Measurements from ENCODE around the gene ALDH3A2. TPM values are rescaled to one million over a fixed set of nuclear protein-coding genes. Genes with fewer than 3 reads are reported as not detected.

ALDH3A2 gene
- total and polyA plus RNA-seq, 2 donors (not counting 1 experiment from before 2014, with no cell fraction given): 7.5 to 35.1 TPM

GRCh38 chr17:19678581-19679453 lies 30.3 kb downstream of the ALDH3A2 start:
- Mint-ChIP-seq H3K9me3 (ENCODE audit: insufficient read depth) (no peaks in the 10 kb centered on the region), H3K4me1 (no peaks in the 10 kb centered on the region), H3K27me3 (no peaks in the 10 kb centered on the region), H3K27ac (no peak overlapping the region), H3K4me3 (no peak overlapping the region)
- ChIA-PET CTCF (no interaction called here), POLR2A (no interaction called here)
- intact Hi-C loops (cut with micrococcal nuclease): no loop called here
- peaks cover 5 to 6% of the 10 kb centered on the region in 2 experiments for H3K36me3 ChIP-seq (replicated peaks in 1 of 2; ENCODE audit: control extremely low read depth in 1 of 2, control insufficient read depth in 1 of 2, extremely low read depth in 1 of 2, insufficient read depth in 2 of 2, low read length in 1 of 2)
- H2AFZ ChIP-seq (ENCODE audit: insufficient read depth, low read depth, low read length, poor library complexity, severe bottlenecking): no peak overlapping the region
- H3K4me1 ChIP-seq (ENCODE audit: control insufficient read depth in 2 of 2, insufficient read depth in 2 of 2, low read length in 2 of 2): no peaks in the 10 kb centered on the region
- no peak for TF ChIP-seq CTCF (IDR thresholded peaks at IDR 0.05)
- no peak for TF ChIP-seq EZH2 (IDR thresholded peaks at IDR 0.05; ENCODE audit: borderline replicate concordance, insufficient read depth, low read depth, low read length, poor library complexity, severe bottlenecking)
- H3K79me2 ChIP-seq (ENCODE audit: control insufficient read depth, insufficient read depth, low read length): no peaks in the 10 kb centered on the region
- no peaks in the 10 kb centered on the region for H3K27me3 ChIP-seq (replicated peaks in 1 of 4; ENCODE audit: control extremely low read depth in 1 of 4, control insufficient read depth in 3 of 4, insufficient read depth in 4 of 4, low read length in 3 of 4)
- no peak overlapping the region for H3K4me2 ChIP-seq (replicated peaks; ENCODE audit: low read depth, low read length, poor library complexity, severe bottlenecking)
- no peaks in the 10 kb centered on the region for H4K20me1 ChIP-seq (ENCODE audit: control insufficient read depth, insufficient read depth, low read length, poor library complexity, severe bottlenecking)
- H3K27ac ChIP-seq (ENCODE audit: low read length in 2 of 2): no peak overlapping the region
- H3K9me3 ChIP-seq (ENCODE audit: control extremely low read depth in 1 of 3, control insufficient read depth in 2 of 3, insufficient read depth in 1 of 3, low read length in 2 of 3): no peaks in the 10 kb centered on the region
- no peak overlapping the region for H3K4me3 ChIP-seq (ENCODE audit: control extremely low read depth in 1 of 5, extremely low read depth in 1 of 5, insufficient read depth in 1 of 5, low read depth in 2 of 5, low read length in 4 of 5)
- DNase-seq: no peak
- ATAC-seq (ENCODE audit: low read depth): no peak
- 94% methylated on average over 17 of the region's 18 CpGs for WGBS (ENCODE audit: insufficient coverage)
- no peak overlapping the region for H3K9ac ChIP-seq (ENCODE audit: low read length)

GRCh38 chr17:19683117-19683516 lies 34.6 kb downstream of the ALDH3A2 start:
- H3K79me2 ChIP-seq (ENCODE audit: control insufficient read depth, insufficient read depth, low read length): no peaks in the 10 kb centered on the region
- TF ChIP-seq CTCF (IDR thresholded peaks at IDR 0.05) (no peak), EZH2 (IDR thresholded peaks at IDR 0.05; ENCODE audit: borderline replicate concordance, insufficient read depth, low read depth, low read length, poor library complexity, severe bottlenecking) (no peak)
- CTCF ChIA-PET: no interaction called here

More at GRCh38 chr17:19683117-19683516, 34.6 kb downstream of the ALDH3A2 start:
- Histone ChIP-seq H2AFZ (ENCODE audit: insufficient read depth, low read depth, low read length, poor library complexity, severe bottlenecking) (no peak overlapping the region), H3K9me3 (ENCODE audit: control extremely low read depth in 1 of 3, control insufficient read depth in 2 of 3, insufficient read depth in 1 of 3, low read length in 2 of 3) (peaks cover 0 to 3% (median 0%) of the 10 kb centered on the region in 3 donors), H4K20me1 (ENCODE audit: control insufficient read depth, insufficient read depth, low read length, poor library complexity, severe bottlenecking) (no peaks in the 10 kb centered on the region), H3K9ac (ENCODE audit: low read length) (no peak overlapping the region), H3K4me3 (ENCODE audit: control extremely low read depth in 1 of 5, extremely low read depth in 1 of 5, insufficient read depth in 1 of 5, low read depth in 2 of 5, low read length in 4 of 5) (no peak overlapping the region), H3K4me2 (replicated peaks; ENCODE audit: low read depth, low read length, poor library complexity, severe bottlenecking) (no peak overlapping the region), H3K36me3 (replicated peaks in 1 of 2; ENCODE audit: control extremely low read depth in 1 of 2, control insufficient read depth in 1 of 2, extremely low read depth in 1 of 2, insufficient read depth in 2 of 2, low read length in 1 of 2) (no peaks in the 10 kb centered on the region), H3K4me1 (ENCODE audit: control insufficient read depth in 2 of 2, insufficient read depth in 2 of 2, low read length in 2 of 2) (no peaks in the 10 kb centered on the region), H3K27me3 (replicated peaks in 1 of 4; ENCODE audit: control extremely low read depth in 1 of 4, control insufficient read depth in 3 of 4, insufficient read depth in 4 of 4, low read length in 3 of 4) (no peaks in the 10 kb centered on the region), H3K27ac (ENCODE audit: low read length in 2 of 2) (no peak overlapping the region)
- Mint-ChIP-seq H3K9me3 (ENCODE audit: insufficient read depth) (no peaks in the 10 kb centered on the region), H3K4me3 (no peak overlapping the region), H3K27me3 (no peaks in the 10 kb centered on the region), H3K27ac (no peak overlapping the region), H3K4me1 (no peaks in the 10 kb centered on the region)
- DNase-seq (no peak), ATAC-seq (ENCODE audit: low read depth) (no peak)
- intact Hi-C loops (cut with micrococcal nuclease): no loop called here
- 100% methylated on average over 1 of the region's 2 CpGs for WGBS (ENCODE audit: insufficient coverage)
- POLR2A ChIA-PET: no interaction called here
